ENCODE data around the gene VILL. TPM values are rescaled to one million over a fixed set of nuclear protein-coding genes. Genes with fewer than 3 reads are reported as not detected.

The VILL gene
- total RNA-seq, 4 donors from 2014 or later = 0.51 to 4.6 (median 0.66) TPM

DNA sequence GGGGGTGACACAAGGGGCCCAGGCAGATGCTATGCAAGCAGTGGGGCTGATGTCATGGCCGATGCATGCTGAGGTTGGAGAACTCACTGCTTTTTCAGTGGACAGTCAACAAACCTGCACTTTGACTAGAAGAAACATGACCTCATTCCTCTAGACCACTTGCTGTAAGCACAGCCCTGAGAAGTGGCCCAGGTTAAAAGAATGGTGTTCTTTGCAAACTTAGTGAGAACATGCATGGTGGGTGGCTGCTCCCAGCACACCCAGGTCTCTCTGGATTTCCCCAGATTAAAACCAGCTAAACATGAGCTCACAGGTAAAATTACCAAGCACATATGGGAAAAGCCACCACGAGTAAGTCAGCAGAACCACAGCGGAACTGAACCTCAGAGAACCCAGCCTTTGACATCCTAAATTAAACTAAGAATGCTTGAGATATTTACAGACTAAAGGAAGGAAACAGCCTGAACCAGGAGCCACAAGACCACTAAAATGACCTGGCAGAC is 64.0 kb downstream of the VILL start:
- H3K4me3 ChIP-seq = no peak overlapping the region
- no peaks in the 10 kb centered on the region for H3K4me1 ChIP-seq
- intact Hi-C loops (cut with DNase I; ENCODE audit: low total_unique reads) = no loop called here
- TF ChIP-seq POLR2A (IDR thresholded peaks at IDR 0.05) = no peak
- TF ChIP-seq, protein P1, sequence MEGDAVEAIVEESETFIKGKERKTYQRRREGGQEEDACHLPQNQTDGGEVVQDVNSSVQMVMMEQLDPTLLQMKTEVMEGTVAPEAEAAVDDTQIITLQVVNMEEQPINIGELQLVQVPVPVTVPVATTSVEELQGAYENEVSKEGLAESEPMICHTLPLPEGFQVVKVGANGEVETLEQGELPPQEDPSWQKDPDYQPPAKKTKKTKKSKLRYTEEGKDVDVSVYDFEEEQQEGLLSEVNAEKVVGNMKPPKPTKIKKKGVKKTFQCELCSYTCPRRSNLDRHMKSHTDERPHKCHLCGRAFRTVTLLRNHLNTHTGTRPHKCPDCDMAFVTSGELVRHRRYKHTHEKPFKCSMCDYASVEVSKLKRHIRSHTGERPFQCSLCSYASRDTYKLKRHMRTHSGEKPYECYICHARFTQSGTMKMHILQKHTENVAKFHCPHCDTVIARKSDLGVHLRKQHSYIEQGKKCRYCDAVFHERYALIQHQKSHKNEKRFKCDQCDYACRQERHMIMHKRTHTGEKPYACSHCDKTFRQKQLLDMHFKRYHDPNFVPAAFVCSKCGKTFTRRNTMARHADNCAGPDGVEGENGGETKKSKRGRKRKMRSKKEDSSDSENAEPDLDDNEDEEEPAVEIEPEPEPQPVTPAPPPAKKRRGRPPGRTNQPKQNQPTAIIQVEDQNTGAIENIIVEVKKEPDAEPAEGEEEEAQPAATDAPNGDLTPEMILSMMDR (IDR thresholded peaks at IDR 0.05 in 4 of 5, conservative IDR thresholded peaks at IDR 0.05 in 1 of 5) = no peak
- ATAC-seq = no peak
- in situ Hi-C loops (cut with MboI; ENCODE audit: low sequenced_read_pairs in 4 of 4) = no loop called here
- H3K27me3 ChIP-seq = no peaks in the 10 kb centered on the region
- DNase-seq = no peak
- no peak overlapping the region for H3K27ac ChIP-seq
- no peaks in the 10 kb centered on the region for H3K9me3 ChIP-seq
- no peaks in the 10 kb centered on the region for H3K36me3 ChIP-seq

Small RNAs within 50 kb of the gene (microRNA-seq; reads per million reads assigned to microRNA genes)
- gene MIR26A1 (ENCODE audit: borderline replicate concordance in 2 of 2) = 17.7 to 24.8 reads per million in 2 donors

Other genes with a start within 250 kb of the VILL start
- 10 to 100 TPM; 12.1 to 23.1 (median 14.6) TPM for gene CTDSPL, start 128.9 kb upstream of the VILL start, total RNA-seq
- gene PLCD1, start 38.9 kb downstream of the VILL start, total RNA-seq = 1 to 10 TPM; 2.4 to 6.2 (median 4.7) TPM
- gene DLEC1, start 48.4 kb downstream of the VILL start, total RNA-seq = not detected
- gene ACAA1, start 146.3 kb downstream of the VILL start, total RNA-seq = 10 to 100 TPM; 24.5 to 31.2 (median 29.3) TPM
- gene MYD88, start 147.9 kb downstream of the VILL start, total RNA-seq = 1 to 10 TPM; 2.1 to 6.6 (median 3.3) TPM
- 10 to 100 TPM; 37.9 to 50.0 (median 43.2) TPM for gene OXSR1, start 174.8 kb downstream of the VILL start, total RNA-seq

Measured in gastrocnemius medialis (tissue), 4 donors.